Lower lobe of right lung (tissue), 2 donors: Measurements from ENCODE around the gene OR2L3. TPM values are rescaled to one million over a fixed set of nuclear protein-coding genes. Genes with fewer than 3 reads are reported as not detected.

Experiments used
- ATAC-seq, 2 donors: fragments of 200-7000 bp; cut with Tn5 transposase; one replicate each; pipeline ENCODE4 v1.9.1; 2020 to 2022; ENCODE audit warnings: mild to moderate bottlenecking in 2 of 2, moderate library complexity in 2 of 2
- DNase-seq: peaks from one replicate; pipeline ENCODE4 v3.0.0-alpha.2; 2020
- H3K27ac ChIP-seq: fragments of 200-600 bp; one replicate; pipeline ENCODE4 v1.8.0; 2022
- H3K27me3 ChIP-seq: fragments of 200-600 bp; one replicate; pipeline ENCODE4 v1.8.0; 2022; ENCODE audit warnings: low read depth
- H3K36me3 ChIP-seq: fragments of 200-600 bp; one replicate; pipeline ENCODE4 v1.8.0; 2022; ENCODE audit warnings: mild to moderate bottlenecking
- H3K4me1 ChIP-seq: fragments of 200-600 bp; one replicate; pipeline ENCODE4 v1.8.0; 2022
- H3K4me3 ChIP-seq: fragments of 200-600 bp; one replicate; pipeline ENCODE4 v1.8.0; 2022; ENCODE audit warnings: mild to moderate bottlenecking
- H3K9me3 ChIP-seq: fragments of 200-600 bp; one replicate; pipeline ENCODE4 v1.8.0; 2022
- intact Hi-C: fragments of 100-400 bp; cut with DNase I; formaldehyde crosslinking; loops from one replicate; pipeline ENCODE4 v1.11.0; 2022
- total RNA-seq: library from RNA; stranded (reverse); fragmentation: NEBNext Ultra II Directional; extraction: Animal tissue kit (Norgen Biotek cat#: 25700); gene quantifications from one replicate; pipeline ENCODE4 v1.2.1, GENCODE V29; 2021
- TF ChIP-seq, protein P1 (sequence below): fragments of 200-600 bp; IDR thresholded peaks from one replicate; pipeline ENCODE4 v1.8.0; 2022; ENCODE audit warnings: antibody characterized with exemption, mild to moderate bottlenecking
- donor health status: DM: no; HTN: yes; CAD: no; lungs with severe emphysema.

Gene OR2L3
- total RNA-seq, 1 donor from 2014 or later, result not detected

DNA sequence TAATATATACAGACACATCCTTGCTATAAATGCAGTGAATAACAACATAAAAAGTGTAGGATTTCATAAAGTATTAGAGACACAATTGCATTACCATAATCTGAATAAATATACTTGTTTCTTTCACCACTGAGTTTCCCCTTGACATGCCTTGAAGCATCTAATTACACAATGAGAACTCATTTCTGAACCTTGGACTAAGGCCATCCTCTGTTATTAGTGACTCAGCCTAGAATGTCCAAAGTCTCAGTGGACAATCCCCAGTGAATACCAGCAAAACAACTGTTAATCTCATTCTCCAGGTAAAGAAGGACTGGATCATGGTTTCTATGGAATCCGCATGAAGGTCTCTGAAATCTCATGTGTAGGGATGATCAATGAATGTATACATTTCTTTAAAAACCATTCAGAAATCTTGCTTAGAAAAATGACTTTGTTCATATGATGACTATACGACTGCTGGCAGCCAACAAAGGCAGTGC lies 33.4 kb upstream of the OR2L3 start, which contains the start of gene OR2L5:
OR2L5 (plus strand) TSS at position 432 of the 482 bp plus-strand sequence. CDS start 8,288 bp downstream, outside the sequence.
- no peaks in the 10 kb centered on the region for H3K36me3 ChIP-seq
- H3K4me3 ChIP-seq, result no peak within 1 kb of the TSS
- H3K4me1 ChIP-seq, result no peaks in the 10 kb centered on the region
- ATAC-seq (no peak), DNase-seq (no peak)
- no peaks in the 10 kb centered on the region for H3K27me3 ChIP-seq
- H3K9me3 ChIP-seq, result peaks cover 25% of the 10 kb centered on the region
- TF ChIP-seq, protein P1, sequence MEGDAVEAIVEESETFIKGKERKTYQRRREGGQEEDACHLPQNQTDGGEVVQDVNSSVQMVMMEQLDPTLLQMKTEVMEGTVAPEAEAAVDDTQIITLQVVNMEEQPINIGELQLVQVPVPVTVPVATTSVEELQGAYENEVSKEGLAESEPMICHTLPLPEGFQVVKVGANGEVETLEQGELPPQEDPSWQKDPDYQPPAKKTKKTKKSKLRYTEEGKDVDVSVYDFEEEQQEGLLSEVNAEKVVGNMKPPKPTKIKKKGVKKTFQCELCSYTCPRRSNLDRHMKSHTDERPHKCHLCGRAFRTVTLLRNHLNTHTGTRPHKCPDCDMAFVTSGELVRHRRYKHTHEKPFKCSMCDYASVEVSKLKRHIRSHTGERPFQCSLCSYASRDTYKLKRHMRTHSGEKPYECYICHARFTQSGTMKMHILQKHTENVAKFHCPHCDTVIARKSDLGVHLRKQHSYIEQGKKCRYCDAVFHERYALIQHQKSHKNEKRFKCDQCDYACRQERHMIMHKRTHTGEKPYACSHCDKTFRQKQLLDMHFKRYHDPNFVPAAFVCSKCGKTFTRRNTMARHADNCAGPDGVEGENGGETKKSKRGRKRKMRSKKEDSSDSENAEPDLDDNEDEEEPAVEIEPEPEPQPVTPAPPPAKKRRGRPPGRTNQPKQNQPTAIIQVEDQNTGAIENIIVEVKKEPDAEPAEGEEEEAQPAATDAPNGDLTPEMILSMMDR, result no peak
- no peak within 1 kb of the TSS for H3K27ac ChIP-seq
- intact Hi-C loops, result no loop called here

DNA sequence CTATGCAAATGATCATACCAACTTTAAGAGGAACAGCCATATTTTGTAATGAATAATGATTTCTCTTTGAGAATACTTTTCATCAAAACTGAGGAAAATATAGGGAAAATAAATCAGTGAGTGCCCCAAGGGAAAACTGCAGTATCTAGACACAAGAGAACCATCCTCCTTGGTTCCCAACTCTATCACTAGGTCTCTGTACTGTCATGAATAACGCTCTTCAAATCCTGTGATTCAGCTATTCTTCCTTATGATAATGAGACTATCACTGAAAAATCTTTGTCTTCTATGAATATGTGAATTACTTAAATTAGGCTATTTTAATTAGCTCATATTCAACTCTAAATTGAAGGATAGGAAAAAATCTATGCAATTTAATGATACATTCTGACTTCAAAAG lies 30.8 kb upstream of the OR2L3 start:
- peaks cover 8% of the 10 kb centered on the region for H3K9me3 ChIP-seq
- TF ChIP-seq, protein P1, result no peak
- H3K36me3 ChIP-seq, result no peaks in the 10 kb centered on the region
- DNase-seq (no peak), ATAC-seq (no peak)
- H3K4me1 ChIP-seq, result no peaks in the 10 kb centered on the region
- H3K27me3 ChIP-seq, result no peaks in the 10 kb centered on the region
- intact Hi-C loops, result no loop called here
- H3K27ac ChIP-seq, result no peak overlapping the region
- H3K4me3 ChIP-seq, result no peak overlapping the region

DNA sequence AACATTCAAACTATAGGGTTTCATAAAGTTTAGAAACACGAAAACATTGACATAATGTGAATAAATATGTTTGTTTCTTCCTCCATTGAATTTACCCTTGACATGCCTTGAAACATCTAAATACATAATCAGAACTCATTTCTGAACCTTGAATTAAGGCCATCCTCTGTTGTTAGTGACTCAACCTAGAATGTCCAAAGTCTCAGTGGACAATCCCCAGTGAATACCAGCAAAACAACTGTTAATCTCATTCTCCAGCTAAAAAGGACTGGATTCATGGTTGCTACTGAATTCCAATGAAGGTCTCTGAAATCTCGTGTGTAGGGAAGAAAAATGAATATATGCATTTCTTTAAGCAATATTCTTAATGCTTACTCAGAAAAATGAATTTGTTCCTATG lies 16.9 kb upstream of the OR2L3 start, which contains the start of gene OR2L2:
OR2L2 (plus strand) TSS at position 301 of the 400 bp plus-strand sequence. CDS start 8,198 bp downstream, outside the sequence.
- ATAC-seq, result no peak
- H3K9me3 ChIP-seq, result peaks cover 12% of the 10 kb centered on the region
- TF ChIP-seq, protein P1, result no peak
- intact Hi-C loops, result no loop called here
- H3K36me3 ChIP-seq, result no peaks in the 10 kb centered on the region
- no peaks in the 10 kb centered on the region for H3K27me3 ChIP-seq
- DNase-seq, result no peak
- H3K27ac ChIP-seq, result no peak within 1 kb of the TSS
- no peaks in the 10 kb centered on the region for H3K4me1 ChIP-seq
- H3K4me3 ChIP-seq, result no peak within 1 kb of the TSS

DNA sequence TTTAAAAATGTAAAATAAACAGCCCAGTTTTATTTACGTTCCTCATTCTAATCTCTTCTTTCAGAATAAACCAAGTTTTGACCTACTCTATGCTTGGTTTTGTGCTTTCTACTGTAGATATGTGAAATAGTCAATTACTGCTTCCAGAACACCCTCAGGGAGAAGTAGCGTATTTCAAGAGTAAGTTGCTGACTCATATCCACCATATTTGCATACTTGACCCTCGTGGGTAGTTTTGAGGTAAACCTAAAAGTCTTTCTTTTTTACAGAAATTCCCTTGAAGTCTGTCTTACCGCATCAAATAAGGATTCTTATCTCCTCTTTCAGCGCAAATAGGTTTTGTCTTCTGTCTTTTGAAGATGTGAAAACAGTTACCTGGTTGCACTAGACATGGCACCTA lies 1.4 kb upstream of the OR2L3 start:
- Histone ChIP-seq H3K36me3 (no peaks in the 10 kb centered on the region), H3K27me3 (no peaks in the 10 kb centered on the region), H3K27ac (no peak overlapping the region), H3K4me3 (no peak overlapping the region), H3K4me1 (no peaks in the 10 kb centered on the region), H3K9me3 (no peaks in the 10 kb centered on the region)
- ATAC-seq (no peak), DNase-seq (no peak)
- TF ChIP-seq, protein P1, result no peak
- intact Hi-C loops, result no loop called here

DNA sequence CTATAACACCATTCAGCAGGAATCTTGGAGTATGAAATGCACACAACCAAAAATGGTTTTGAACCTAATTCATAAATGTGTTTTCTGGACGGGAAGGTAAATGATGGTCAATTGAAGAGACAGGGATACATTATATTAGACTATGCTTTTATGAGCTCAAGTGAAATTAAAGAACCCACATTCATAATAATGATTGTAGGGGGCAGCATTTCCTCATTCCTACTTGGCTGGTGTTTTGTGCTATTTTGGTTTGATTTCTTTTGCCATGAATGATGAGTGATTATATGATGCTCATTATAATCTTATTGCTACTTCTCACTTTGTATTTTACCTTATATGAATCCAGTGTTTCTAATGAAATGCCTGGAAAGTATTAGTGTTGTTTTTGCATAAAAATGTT lies 372 bp downstream of the OR2L3 start:
- no peaks in the 10 kb centered on the region for H3K9me3 ChIP-seq
- TF ChIP-seq, protein P1, result no peak
- no peaks in the 10 kb centered on the region for H3K36me3 ChIP-seq
- H3K27ac ChIP-seq, result no peak overlapping the region
- H3K4me3 ChIP-seq, result no peak overlapping the region
- no peak for DNase-seq
- H3K27me3 ChIP-seq, result no peaks in the 10 kb centered on the region
- intact Hi-C loops, result no loop called here
- no peak for ATAC-seq
- H3K4me1 ChIP-seq, result no peaks in the 10 kb centered on the region
